GM18520 (cell line): ENCODE results near the gene FAM187B.

Experiments
- ATAC-seq: cut with Tn5 transposase; IDR thresholded peaks from one replicate; pipeline ENCODE4 v1.9.1; 2021; ENCODE audit not compliant: unreplicated experiment

FAM187B gene

GRCh38 chr19:35228177-35228930 is at the start of gene FAM187B:
FAM187B (minus strand) TSS chr19:35228739; CDS start chr19:35228680, 59 bp downstream.
- ATAC-seq, result no peak

GRCh38 chr19:35276706-35277281 is 48.3 kb upstream of the FAM187B start:
- no peak for ATAC-seq

DNA sequence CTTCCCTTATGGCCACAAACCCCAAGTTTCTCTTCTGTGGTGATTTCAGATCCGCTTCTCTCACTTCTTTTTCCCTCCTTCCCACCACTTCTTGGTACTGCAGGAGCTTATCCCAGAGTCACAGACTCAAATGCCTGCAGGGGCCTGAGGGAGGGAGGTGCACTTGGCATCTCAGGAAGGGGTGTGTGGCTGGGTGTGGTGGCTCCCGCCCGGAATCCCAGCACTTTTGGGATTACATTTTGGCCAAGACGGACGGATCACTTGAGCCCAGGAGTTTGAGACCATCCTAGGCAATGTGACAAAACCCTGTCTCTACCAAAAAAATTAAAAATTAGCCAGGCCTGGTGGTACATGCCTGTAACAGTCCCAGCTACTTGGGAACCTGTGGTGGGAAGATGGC is 45.8 kb upstream of the FAM187B start:
- ATAC-seq, result no peak

GRCh38 chr19:35273686-35274259 is 45.2 kb upstream of the FAM187B start:
- no peak for ATAC-seq

GRCh38 chr19:35272954-35273649 is 44.6 kb upstream of the FAM187B start:
- no peak for ATAC-seq

DNA sequence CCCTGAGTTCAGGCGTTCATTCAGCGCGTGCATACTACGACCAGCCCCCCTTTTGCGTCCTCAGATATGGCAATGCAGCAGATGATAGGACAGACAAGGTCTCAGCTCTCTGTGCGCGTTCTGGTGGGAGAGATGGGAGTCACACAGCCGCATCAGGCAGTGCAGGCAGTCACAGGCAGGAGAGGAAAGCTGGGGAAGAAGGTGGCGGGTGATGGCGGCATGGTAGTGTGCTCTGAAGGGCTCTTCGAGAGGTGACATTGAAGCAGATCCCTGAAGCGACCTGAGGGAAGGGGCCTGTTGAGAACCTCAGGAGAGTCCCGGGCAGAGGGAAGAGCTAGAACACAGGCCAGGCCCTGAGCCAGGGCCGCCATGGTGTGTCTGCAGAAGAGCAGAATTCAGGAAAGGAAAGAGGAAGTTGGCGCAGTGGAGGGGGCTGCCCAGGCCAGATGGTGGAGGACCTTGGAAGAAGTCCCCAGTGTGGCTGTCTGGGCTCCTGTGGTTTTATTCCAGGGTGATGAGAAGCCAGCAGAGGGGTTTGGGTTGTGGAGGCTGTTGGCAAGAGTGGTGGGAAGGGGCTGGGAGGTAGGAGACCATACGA is 43.7 kb upstream of the FAM187B start:
- ATAC-seq, result no peak

- ATAC-seq, result no peak
These were observed 43.0 kb upstream of the FAM187B start for GRCh38 chr19:35271546-35271945.

DNA sequence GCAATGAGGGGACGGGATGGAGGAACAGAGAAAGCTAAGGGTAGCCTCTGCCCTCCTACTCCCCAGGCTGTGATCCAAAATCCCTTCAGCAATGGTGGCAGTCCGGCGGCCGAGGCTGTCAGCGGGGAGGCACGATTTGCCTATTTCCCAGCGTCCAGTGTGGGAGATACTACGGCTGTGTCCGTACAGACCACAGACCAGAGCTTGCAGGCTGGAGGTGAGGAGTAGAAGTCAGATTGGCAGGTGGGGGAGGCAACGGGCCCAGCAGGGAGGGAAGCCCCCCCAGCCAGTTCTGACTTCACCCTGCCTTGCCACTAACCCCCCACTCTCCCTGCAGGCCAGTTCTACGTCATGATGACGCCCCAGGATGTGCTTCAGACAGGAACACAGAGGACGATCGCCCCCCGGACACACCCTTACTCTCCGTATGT is 41.9 kb upstream of the FAM187B start:
- ATAC-seq, result no peak

GRCh38 chr19:35269438-35270117 is 41.0 kb upstream of the FAM187B start:
- peak; percentile 65 for ATAC-seq

DNA sequence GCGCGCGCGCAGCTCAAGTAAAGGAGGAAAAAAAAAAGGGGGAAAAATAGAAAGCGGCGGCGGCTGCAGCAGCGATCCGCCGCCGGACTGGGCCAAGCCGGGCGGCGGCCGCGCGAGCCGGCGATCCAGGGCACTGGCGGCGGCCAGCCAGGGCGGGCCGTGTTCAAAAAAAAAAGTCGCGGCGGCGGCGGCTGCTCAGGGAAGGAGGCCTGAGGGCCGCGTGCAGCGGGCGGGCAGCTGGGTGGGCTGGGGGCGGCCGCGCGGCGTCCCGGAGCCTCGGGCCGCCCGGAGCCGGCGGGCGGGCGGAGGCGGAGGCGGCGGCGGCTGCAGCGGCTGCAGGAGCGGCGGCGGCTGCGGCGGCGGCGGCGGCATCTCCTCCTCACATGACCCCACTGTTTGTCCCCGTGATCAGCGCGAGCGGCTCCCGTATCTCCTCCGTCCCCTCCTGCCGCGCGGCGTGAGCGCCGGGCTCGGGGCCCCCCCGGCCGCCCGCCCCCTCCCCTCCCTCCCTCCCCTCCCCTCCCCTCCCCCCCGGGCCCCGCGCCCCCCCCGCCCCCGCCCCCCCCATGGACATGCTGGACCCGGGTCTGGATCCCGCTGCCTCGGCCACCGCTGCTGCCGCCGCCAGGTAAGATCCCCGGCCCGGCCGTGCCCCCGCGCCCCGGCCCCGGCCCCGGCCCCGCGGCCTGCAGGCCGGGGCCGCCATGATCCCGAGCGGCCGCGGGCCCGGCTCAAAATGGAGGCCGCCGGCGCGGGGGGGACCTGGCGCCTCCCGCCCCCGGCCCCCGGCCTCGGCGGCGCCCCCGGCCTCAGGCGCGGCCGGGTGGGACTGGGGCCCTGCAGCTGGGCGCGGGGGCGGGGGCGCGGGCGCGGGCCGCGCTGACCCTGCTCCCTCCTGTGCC is 40.2 kb upstream of the FAM187B start, which contains the start of gene USF2:
Gene USF2 (plus strand): TSS at position 427 of the 902 bp plus-strand sequence. CDS start 140 bp downstream, at position 567.
- peak; percentile 17 for ATAC-seq

GRCh38 chr19:35267818-35268535 is 39.4 kb upstream of the FAM187B start:
- peak; percentile 29 for ATAC-seq

DNA sequence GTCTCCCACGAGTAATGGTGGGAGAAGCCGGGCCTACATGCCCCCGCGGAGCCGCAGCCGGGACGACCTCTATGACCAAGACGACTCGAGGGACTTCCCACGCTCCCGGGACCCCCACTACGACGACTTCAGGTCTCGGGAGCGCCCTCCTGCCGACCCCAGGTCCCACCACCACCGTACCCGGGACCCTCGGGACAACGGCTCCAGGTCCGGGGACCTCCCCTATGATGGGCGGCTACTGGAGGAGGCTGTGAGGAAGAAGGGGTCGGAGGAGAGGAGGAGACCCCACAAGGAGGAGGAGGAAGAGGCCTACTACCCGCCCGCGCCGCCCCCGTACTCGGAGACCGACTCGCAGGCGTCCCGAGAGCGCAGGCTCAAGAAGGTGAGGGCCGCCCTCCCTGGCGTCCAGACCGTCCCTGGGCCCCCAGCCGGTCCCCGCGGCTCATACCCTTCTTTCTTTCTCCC is 38.8 kb upstream of the FAM187B start:
- no peak for ATAC-seq

GRCh38 chr19:35266520-35267352 is 38.2 kb upstream of the FAM187B start:
- no peak for ATAC-seq

DNA sequence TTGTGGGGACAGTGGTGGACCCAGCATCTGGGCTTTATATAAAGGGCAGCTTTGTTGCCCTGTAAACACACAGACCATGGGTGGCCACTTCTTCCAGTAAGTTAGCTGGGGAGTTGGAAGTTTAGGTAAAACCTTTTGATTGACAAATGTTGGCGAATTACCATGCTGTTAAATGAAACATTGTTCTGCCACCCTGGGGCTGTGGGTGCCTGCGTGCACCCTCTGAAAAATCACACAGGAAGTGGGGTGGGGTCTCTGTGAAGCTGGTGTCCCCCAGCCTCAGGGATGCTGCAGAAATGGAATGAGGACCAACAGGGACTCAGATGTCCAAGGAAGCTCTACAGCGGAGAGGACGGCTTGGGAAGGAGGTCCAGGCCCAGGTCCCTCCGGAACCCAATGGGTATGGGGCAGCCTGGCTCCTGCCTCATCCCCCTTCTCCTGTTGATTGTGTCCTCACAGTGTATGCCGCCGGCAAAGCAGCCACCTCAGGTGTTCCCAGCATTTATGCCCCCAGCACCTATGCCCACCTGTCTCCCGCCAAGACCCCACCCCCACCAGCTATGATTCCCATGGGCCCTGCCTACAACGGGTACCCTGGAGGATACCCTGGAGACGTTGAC is 37.5 kb upstream of the FAM187B start:
- no peak for ATAC-seq

DNA sequence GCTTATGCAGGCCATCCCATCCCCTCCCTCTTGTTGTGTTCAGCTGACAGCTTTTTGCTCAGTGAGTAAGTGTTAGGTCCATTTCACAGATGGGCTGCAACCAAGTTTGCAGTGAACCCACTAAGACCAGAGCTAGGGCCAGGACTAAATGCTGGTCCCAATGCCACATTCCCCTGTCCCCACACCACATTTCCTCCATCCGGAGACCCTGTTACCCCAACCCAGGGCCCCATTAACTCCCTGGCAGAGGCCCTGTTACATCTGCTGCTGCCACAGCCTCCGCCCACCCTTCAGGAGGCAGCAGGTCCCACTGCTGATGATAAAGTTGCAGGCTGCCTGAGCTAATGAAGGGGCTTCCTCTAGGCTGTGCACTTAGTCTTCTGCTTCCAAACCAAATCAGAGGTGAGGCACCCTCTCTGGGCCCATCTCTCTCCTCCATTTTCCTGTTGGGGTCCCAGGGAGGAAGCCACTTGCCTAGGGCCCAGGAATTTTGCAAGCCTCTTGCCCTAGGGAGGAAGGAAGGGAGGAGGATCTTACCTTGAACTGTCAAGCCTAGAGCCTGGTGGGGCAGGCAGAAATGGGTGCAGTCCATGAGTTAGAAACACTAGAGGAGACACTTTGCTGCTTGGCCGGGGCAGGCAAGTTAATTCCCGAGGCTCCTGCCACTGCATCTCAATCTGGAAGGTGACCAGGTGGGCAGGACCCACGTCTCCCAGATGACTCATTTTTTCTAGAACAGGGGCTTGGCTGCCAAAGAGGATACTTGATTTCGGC is 36.8 kb upstream of the FAM187B start:
- no peak for ATAC-seq

DNA sequence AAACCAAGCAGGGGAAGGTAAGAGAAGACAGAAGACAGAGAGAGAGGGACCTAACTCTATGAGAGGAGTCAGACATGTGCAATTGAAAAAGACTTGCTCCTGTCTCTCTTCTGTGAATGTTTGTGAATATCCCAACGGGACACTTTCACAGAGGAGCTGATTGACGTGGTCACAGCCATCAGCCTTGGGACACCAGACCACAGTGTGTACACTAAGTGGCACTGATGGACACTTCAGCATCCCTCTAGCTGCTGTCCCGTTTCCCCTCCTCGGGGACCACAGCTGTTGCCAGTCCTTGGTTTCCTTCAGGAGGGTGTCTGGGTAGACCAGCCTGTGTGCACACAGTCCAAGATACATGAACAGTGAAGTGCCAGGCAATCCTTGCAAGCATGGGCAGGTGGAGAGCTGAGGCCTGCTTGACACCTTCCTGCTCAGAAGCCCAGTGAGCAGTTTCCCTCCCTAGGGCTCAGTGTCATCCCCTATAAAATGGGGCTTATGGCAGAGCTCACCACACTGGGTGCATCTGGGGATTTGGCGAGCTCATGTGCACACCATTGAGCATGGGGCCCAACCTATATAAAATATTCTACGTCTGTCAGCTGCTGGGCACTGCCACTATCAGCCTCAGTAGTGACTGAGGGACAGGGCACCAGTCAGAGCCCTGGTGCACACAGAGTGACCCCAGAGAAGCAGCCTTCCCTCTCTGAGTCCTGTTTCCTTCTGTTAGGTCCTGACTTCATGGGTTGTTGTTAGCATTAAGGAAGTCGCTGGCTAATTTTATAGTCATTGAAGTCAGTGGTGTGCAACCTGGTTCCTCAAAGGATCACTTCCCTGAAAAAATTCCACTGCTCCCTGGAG is 36.0 kb upstream of the FAM187B start:
- ATAC-seq, result no peak
